Measurements from ENCODE around the gene STRC. TPM values are rescaled to one million over a fixed set of nuclear protein-coding genes. Genes with fewer than 3 reads are reported as not detected.
A peak's percentile ranks its signal among the peaks of the same experiment; 100 is the strongest.
"Not testable (repeated sequence)": the region's sequence is repeated elsewhere in the genome, so short reads cannot be mapped to it uniquely, and the experiment has no call there.

STRC gene
- under 1 TPM in 2 of 4 donors, not detected in 2; 0.11 to 0.34 TPM for total RNA-seq
- 0.09 TPM for polyA plus RNA-seq
- long read RNA-seq, donor 1: 0 reads
- long read RNA-seq, donor 2: 0 reads
- long read RNA-seq, donor 3: 0 reads
- long read RNA-seq, donor 4: 0 reads

- ATAC-seq; DNase-seq; H3K4me1 ChIP-seq (ENCODE audit: control insufficient read depth, insufficient read depth, low read length); intact Hi-C loops (cut with DNase I); H3K27ac ChIP-seq (ENCODE audit: low read length); H3K4me3 ChIP-seq (ENCODE audit: low read length); H3K27me3 ChIP-seq (ENCODE audit: control insufficient read depth, insufficient read depth); H3K9me3 ChIP-seq (ENCODE audit: control insufficient read depth, low read length): not testable (repeated sequence)
- no CpG with 5 or more reads among the region's 2 CpGs for WGBS
Observed at GRCh38 chr15:43618700-43619099, at the start of gene STRC. Gene STRC, minus strand, starts transcription at chr15:43618800. Its CDS starts 78 bp downstream, at chr15:43618722.

- H3K4me3 ChIP-seq (ENCODE audit: low read length); H3K9me3 ChIP-seq (ENCODE audit: control insufficient read depth, low read length); H3K27ac ChIP-seq (ENCODE audit: low read length); H3K4me1 ChIP-seq (ENCODE audit: control insufficient read depth, insufficient read depth, low read length); H3K27me3 ChIP-seq (ENCODE audit: control insufficient read depth, insufficient read depth); intact Hi-C loops (cut with DNase I); DNase-seq; ATAC-seq: not testable (repeated sequence)
- WGBS: no CpG with 5 or more reads among the region's 1 CpG
Observed at GRCh38 chr15:43666177-43666576, 47.6 kb upstream of the STRC start.

DNA sequence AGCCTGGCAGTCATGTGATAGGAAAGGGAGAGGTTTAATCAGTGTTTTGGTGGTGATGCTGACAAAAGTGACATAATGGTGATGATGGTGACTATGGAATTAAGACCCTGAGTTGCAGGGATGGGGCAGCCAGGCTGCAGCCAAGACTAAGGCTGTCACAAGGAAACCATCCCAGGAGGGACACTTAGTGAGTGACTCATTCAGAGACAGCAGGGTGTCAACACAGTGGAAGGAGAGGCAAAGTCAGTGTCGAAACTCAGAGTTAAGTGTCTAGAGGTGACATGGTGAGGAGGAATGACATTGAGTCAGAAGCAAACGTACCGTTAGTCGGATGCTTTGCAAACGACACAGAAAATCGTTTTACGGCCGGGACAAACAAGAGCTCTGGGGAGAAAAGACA lies 44.7 kb upstream of the STRC start:
- ATAC-seq; H3K27ac ChIP-seq (ENCODE audit: low read length); H3K4me1 ChIP-seq (ENCODE audit: control insufficient read depth, insufficient read depth, low read length); H3K27me3 ChIP-seq (ENCODE audit: control insufficient read depth, insufficient read depth); H3K9me3 ChIP-seq (ENCODE audit: control insufficient read depth, low read length); H3K4me3 ChIP-seq (ENCODE audit: low read length); DNase-seq; intact Hi-C loops (cut with DNase I): not testable (repeated sequence)
- WGBS: no CpG with 5 or more reads among the region's 8 CpGs

DNA sequence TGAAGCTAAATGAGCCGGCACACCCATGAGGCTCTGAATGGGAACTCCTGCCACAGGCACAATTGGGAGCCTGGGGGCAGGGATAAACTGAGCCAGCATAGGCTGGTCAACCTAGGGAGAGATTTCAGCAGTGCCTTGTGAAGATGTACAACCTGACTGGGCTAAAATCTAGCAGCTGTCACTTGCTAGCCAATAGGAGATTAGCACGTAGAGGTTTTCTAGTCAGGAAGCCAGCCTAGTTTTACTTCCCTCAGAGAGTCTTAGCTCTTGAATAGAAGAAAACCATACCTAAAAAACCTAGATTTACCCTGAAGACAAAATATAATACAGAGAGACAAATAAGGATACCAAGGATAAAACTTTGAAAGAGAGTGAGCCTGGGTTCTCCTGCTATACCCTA lies 43.7 kb upstream of the STRC start:
- H3K9me3 ChIP-seq (ENCODE audit: control insufficient read depth, low read length); H3K4me1 ChIP-seq (ENCODE audit: control insufficient read depth, insufficient read depth, low read length); H3K27ac ChIP-seq (ENCODE audit: low read length); intact Hi-C loops (cut with DNase I); DNase-seq; ATAC-seq; H3K27me3 ChIP-seq (ENCODE audit: control insufficient read depth, insufficient read depth); H3K4me3 ChIP-seq (ENCODE audit: low read length): not testable (repeated sequence)
- 100% methylated on average over 1 of the region's 2 CpGs for WGBS

DNA sequence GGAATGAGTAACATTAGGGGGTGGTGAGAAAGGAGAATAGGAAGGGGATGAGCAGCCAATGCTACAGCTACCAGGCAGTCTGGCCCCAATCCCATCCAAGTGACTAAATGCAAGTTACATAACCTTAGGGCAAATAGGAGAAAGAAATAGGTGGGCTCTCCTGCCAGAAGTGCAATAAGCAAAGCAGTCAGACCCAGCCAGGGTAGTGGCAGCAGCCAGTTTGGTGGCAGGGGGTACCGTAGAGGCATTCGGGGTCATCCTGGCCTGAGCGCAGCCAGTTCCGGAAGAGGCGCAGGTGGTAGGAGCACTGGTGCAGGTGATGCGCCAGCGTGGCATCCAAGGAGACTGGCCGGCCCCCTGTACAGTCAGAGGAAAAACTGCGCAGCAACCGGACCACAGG lies 41.1 kb upstream of the STRC start:
- H3K27me3 ChIP-seq (ENCODE audit: control insufficient read depth, insufficient read depth); H3K27ac ChIP-seq (ENCODE audit: low read length); H3K9me3 ChIP-seq (ENCODE audit: control insufficient read depth, low read length); DNase-seq; intact Hi-C loops (cut with DNase I); H3K4me3 ChIP-seq (ENCODE audit: low read length); ATAC-seq; H3K4me1 ChIP-seq (ENCODE audit: control insufficient read depth, insufficient read depth, low read length): not testable (repeated sequence)
- WGBS: 87% methylated on average over 4 of the region's 10 CpGs

- peak in 1 of 2 donors; percentile 21 for ATAC-seq
- DNase-seq; H3K27ac ChIP-seq (ENCODE audit: low read length); H3K4me3 ChIP-seq (ENCODE audit: low read length); intact Hi-C loops (cut with DNase I); H3K9me3 ChIP-seq (ENCODE audit: control insufficient read depth, low read length); H3K27me3 ChIP-seq (ENCODE audit: control insufficient read depth, insufficient read depth); H3K4me1 ChIP-seq (ENCODE audit: control insufficient read depth, insufficient read depth, low read length): not testable (repeated sequence)
- 95% methylated on average over 16 of the region's 16 CpGs for WGBS
Observed at GRCh38 chr15:43649430-43649926, 30.9 kb upstream of the STRC start.

GRCh38 chr15:43648649-43649429 lies 30.2 kb upstream of the STRC start, which contains the start of gene CATSPER2:
Gene CATSPER2, minus strand, starts transcription at chr15:43648844. Its CDS starts 783 bp downstream, at chr15:43648061.
- WGBS: 76% methylated on average over 84 of the region's 85 CpGs
- H3K4me1 ChIP-seq (ENCODE audit: control insufficient read depth, insufficient read depth, low read length): no peaks in the 10 kb centered on the region
- intact Hi-C loops (cut with DNase I): no loop called here

GRCh38 chr15:43638464-43639204 lies 20.0 kb upstream of the STRC start:
- WGBS: 87% methylated on average over 8 of the region's 8 CpGs
- ATAC-seq; H3K4me3 ChIP-seq (ENCODE audit: low read length): not testable (repeated sequence)

More at GRCh38 chr15:43648649-43649429, 30.2 kb upstream of the STRC start, which contains the start of gene CATSPER2:
- Histone ChIP-seq H3K4me3 (ENCODE audit: low read length) (no peak within 1 kb of the TSS), H3K27ac (ENCODE audit: low read length) (no peak within 1 kb of the TSS), H3K27me3 (ENCODE audit: control insufficient read depth, insufficient read depth) (no peaks in the 10 kb centered on the region), H3K9me3 (ENCODE audit: control insufficient read depth, low read length) (no peaks in the 10 kb centered on the region)
- ATAC-seq (peak; percentile 55 to 68), DNase-seq (peak in 2 of 3 donors; percentile 38 to 49)

GRCh38 chr15:43626937-43627336 lies 8.3 kb upstream of the STRC start:
- H3K27ac ChIP-seq (ENCODE audit: low read length); H3K4me1 ChIP-seq (ENCODE audit: control insufficient read depth, insufficient read depth, low read length); intact Hi-C loops (cut with DNase I); H3K27me3 ChIP-seq (ENCODE audit: control insufficient read depth, insufficient read depth); ATAC-seq; DNase-seq; H3K4me3 ChIP-seq (ENCODE audit: low read length); H3K9me3 ChIP-seq (ENCODE audit: control insufficient read depth, low read length): not testable (repeated sequence)

More at GRCh38 chr15:43638464-43639204, 20.0 kb upstream of the STRC start:
- H3K9me3 ChIP-seq (ENCODE audit: control insufficient read depth, low read length); H3K27ac ChIP-seq (ENCODE audit: low read length); H3K4me1 ChIP-seq (ENCODE audit: control insufficient read depth, insufficient read depth, low read length); DNase-seq; H3K27me3 ChIP-seq (ENCODE audit: control insufficient read depth, insufficient read depth); intact Hi-C loops (cut with DNase I): not testable (repeated sequence)

DNA sequence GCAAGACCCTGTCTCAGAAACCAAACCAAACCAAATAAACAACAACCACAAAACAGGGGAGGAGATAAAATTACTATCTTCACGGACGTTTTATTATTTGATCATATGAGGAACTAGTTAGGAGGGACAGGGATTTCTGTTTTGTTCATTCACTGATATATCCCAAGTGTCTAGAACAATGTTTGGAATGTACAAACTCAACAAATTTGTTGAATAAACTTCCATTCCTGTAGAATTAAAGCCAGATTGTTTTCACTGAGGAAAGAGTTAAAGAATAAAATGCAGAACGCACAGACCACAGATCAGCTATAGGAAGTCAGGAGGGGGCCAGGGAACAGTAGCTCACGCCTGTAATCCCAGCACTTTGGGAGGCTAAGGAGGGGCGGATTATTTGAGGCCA lies 6.5 kb upstream of the STRC start:
- no peaks in the 10 kb centered on the region for H3K4me1 ChIP-seq (ENCODE audit: control insufficient read depth, insufficient read depth, low read length)
- H3K27ac ChIP-seq (ENCODE audit: low read length): no peak overlapping the region
- WGBS: 28% methylated on average over 5 of the region's 5 CpGs
- H3K4me3 ChIP-seq (ENCODE audit: low read length): no peak overlapping the region
- H3K27me3 ChIP-seq (ENCODE audit: control insufficient read depth, insufficient read depth): no peaks in the 10 kb centered on the region
- DNase-seq (no peak), ATAC-seq (no peak)
- no peaks in the 10 kb centered on the region for H3K9me3 ChIP-seq (ENCODE audit: control insufficient read depth, low read length)
- intact Hi-C loops (cut with DNase I): no loop called here
